Transverse colon (tissue), 3 donors: ENCODE results near the gene PDE4D.

Source experiments
- CTCF ChIP-seq, 5 experiments: fragments of 200-600 bp in 3 of 5; fragments of 450-650 bp in 2 of 5; sonication (generic) in 3 of 5; IDR thresholded peaks; 1 replicate in 2 of 5; 2 replicates in 3 of 5; pipeline ENCODE4 v1.5.1; 2016 to 2017; ENCODE audit warnings: antibody characterized with exemption in 5 of 5, inconsistent platforms in 3 of 5, mild to moderate bottlenecking in 2 of 5, moderate library complexity in 1 of 5
- EP300 ChIP-seq: sonication (generic); formaldehyde crosslinking; IDR thresholded peaks from one replicate; pipeline ENCODE4 v1.6.1; 2017; ENCODE audit warnings: antibody characterized with exemption, low read depth
- POLR2A ChIP-seq: fragments of 450-650 bp; IDR thresholded peaks from one replicate; pipeline ENCODE4 v1.6.1; 2016; ENCODE audit warnings: antibody characterized with exemption, mild to moderate bottlenecking, moderate library complexity

GRCh38 chr5:59874675-59875074 is 18.9 kb downstream of the PDE4D start:
- no peak for TF ChIP-seq CTCF (IDR thresholded peaks at IDR 0.05)
- TF ChIP-seq POLR2A: no peak
- TF ChIP-seq EP300: no peak
